Caco-2 (cell line): Measurements from ENCODE around the gene RIMS1. TPM values are rescaled to one million over a fixed set of nuclear protein-coding genes. Genes with fewer than 3 reads are reported as not detected.

Experiments
- BruUV-seq: library from RNA; stranded (reverse); fragments of 400-500 nt; replicated peaks from 2 replicates; lab custom pipeline; 2021; lab: Mats Ljungman, UMichigan
- CTCF ChIA-PET: fragments of 300-600 bp; sonication (Branson Sonifier 250); formaldehyde crosslinking; loops from one replicate; lab custom pipeline; 2022; ENCODE audit warnings: antibody characterized with exemption; lab: Charles Lee
- POLR2A ChIA-PET: fragments of 300-600 bp; sonication (Branson Sonifier 250); formaldehyde crosslinking; loops from one replicate; lab custom pipeline; 2022; ENCODE audit warnings: antibody characterized with exemption; lab: Charles Lee
- DNase-seq, 2 experiments: peaks; one replicate each; pipeline versions ENCODE4 v3.0.0 to v3.0.0-alpha.2; 2020 to 2022
- H3K27me3 ChIP-seq: replicated peaks from 2 replicates; pipeline ENCODE4 v1.6.0; 2011; ENCODE audit warnings: low read length; ENCODE audit not compliant: control insufficient read depth, insufficient read depth
- H3K36me3 ChIP-seq: 2 replicates; pipeline ENCODE4 v1.5.1; 2011; ENCODE audit warnings: low read length; ENCODE audit not compliant: control insufficient read depth, insufficient read depth
- H3K4me1 ChIP-seq: fragments of 250-450 bp; sonication (Bioruptor Pico); 2 replicates; pipeline ENCODE4 v1.5.1; 2020; ENCODE audit warnings: mild to moderate bottlenecking
- H3K4me3 ChIP-seq: 2 replicates; pipeline ENCODE4 v1.5.1; 2011; ENCODE audit warnings: low read depth, mild to moderate bottlenecking, control low read depth, low read length
- H3K9me3 ChIP-seq: fragments of 250-450 bp; sonication (Bioruptor Pico); 2 replicates; pipeline ENCODE4 v1.5.1; 2020; ENCODE audit warnings: mild to moderate bottlenecking, moderate library complexity
- H3K27ac Mint-ChIP-seq: one replicate; pipeline ENCODE4 v1.8.0; 2022; ENCODE audit warnings: mixed read lengths; ENCODE audit not compliant: unreplicated experiment
- H3K27me3 Mint-ChIP-seq: one replicate; pipeline ENCODE4 v1.8.0; 2022; ENCODE audit warnings: mixed read lengths; ENCODE audit not compliant: insufficient read depth, unreplicated experiment
- H3K36me3 Mint-ChIP-seq: one replicate; pipeline ENCODE4 v1.8.0; 2022; ENCODE audit warnings: mild to moderate bottlenecking, mixed read lengths; ENCODE audit not compliant: insufficient read depth, unreplicated experiment
- H3K4me1 Mint-ChIP-seq: one replicate; pipeline ENCODE4 v1.8.0; 2022; ENCODE audit warnings: low read depth, mixed read lengths; ENCODE audit not compliant: unreplicated experiment
- H3K4me3 Mint-ChIP-seq: one replicate; pipeline ENCODE4 v1.8.0; 2022; ENCODE audit warnings: mild to moderate bottlenecking, moderate library complexity, mixed read lengths; ENCODE audit not compliant: unreplicated experiment
- H3K9me3 Mint-ChIP-seq: one replicate; pipeline ENCODE4 v1.8.0; 2022; ENCODE audit warnings: mixed read lengths; ENCODE audit not compliant: unreplicated experiment
- CTCF ChIP-seq, 2 experiments: fragments of 200-600 bp in 1 of 2; IDR thresholded peaks; 1 replicate in 1 of 2; 2 replicates in 1 of 2; pipeline versions ENCODE4 v1.5.1 to v1.8.0; 2011 to 2022; ENCODE audit warnings: antibody characterized with exemption in 1 of 2, control low read depth in 1 of 2, inconsistent platforms in 1 of 2, low read depth in 1 of 2, low read length in 1 of 2, mild to moderate bottlenecking in 1 of 2, moderate library complexity in 1 of 2; ENCODE audit not compliant: insufficient read depth in 1 of 2, severe bottlenecking in 1 of 2, unreplicated experiment in 1 of 2
- intact Hi-C: fragments of 100-400 bp; cut with micrococcal nuclease; formaldehyde crosslinking; loops from one replicate; pipeline ENCODE4 v1.10.0; 2022; ENCODE audit not compliant: unreplicated experiment
- total RNA-seq: library from RNA; stranded (reverse); gene quantifications from 2 replicates; pipeline ENCODE4 v1.2.3, GENCODE V29; 2022

Gene RIMS1
- total RNA-seq, 1 experiment from 2014 or later, result 3.4 TPM

- no peaks in the 10 kb centered on the region for H3K27me3 Mint-ChIP-seq
- H3K4me3 ChIP-seq, result no peak overlapping the region
- TF ChIP-seq CTCF (IDR thresholded peaks at IDR 0.05; ENCODE audit: insufficient read depth in 1 of 2, low read depth in 1 of 2, low read length in 1 of 2, severe bottlenecking in 1 of 2, unreplicated experiment in 1 of 2), result no peak
- H3K9me3 ChIP-seq, result no peaks in the 10 kb centered on the region
- POLR2A ChIA-PET, result no interaction called here
- no peak overlapping the region for H3K27ac Mint-ChIP-seq
- no peaks in the 10 kb centered on the region for H3K4me1 Mint-ChIP-seq
- no TSS peak for BruUV-seq
- no peaks in the 10 kb centered on the region for H3K36me3 Mint-ChIP-seq
- intact Hi-C loops, result no loop called here
- no peaks in the 10 kb centered on the region for H3K9me3 Mint-ChIP-seq
- H3K36me3 ChIP-seq, result no peaks in the 10 kb centered on the region
- CTCF ChIA-PET, result no interaction called here
- H3K27me3 ChIP-seq, result no peaks in the 10 kb centered on the region
- DNase-seq, result no peak
- no peak overlapping the region for H3K4me3 Mint-ChIP-seq
- H3K4me1 ChIP-seq, result no peaks in the 10 kb centered on the region
Measured at GRCh38 chr6:72102561-72102960, 216.2 kb downstream of the RIMS1 start.

- Histone ChIP-seq H3K27me3 (no peaks in the 10 kb centered on the region), H3K4me1 (no peaks in the 10 kb centered on the region), H3K36me3 (no peaks in the 10 kb centered on the region; the same call in 1 of the 2 replicates), H3K4me3 (no peak overlapping the region), H3K9me3 (no peaks in the 10 kb centered on the region)
- DNase-seq, result no peak
- Mint-ChIP-seq H3K27me3 (no peaks in the 10 kb centered on the region), H3K4me3 (no peak overlapping the region), H3K4me1 (no peaks in the 10 kb centered on the region), H3K27ac (no peak overlapping the region), H3K36me3 (no peaks in the 10 kb centered on the region), H3K9me3 (no peaks in the 10 kb centered on the region)
- ChIA-PET CTCF (no interaction called here), POLR2A (no interaction called here)
- no TSS peak for BruUV-seq
- intact Hi-C loops, result no loop called here
- no peak for TF ChIP-seq CTCF (IDR thresholded peaks at IDR 0.05; ENCODE audit: insufficient read depth in 1 of 2, low read depth in 1 of 2, low read length in 1 of 2, severe bottlenecking in 1 of 2, unreplicated experiment in 1 of 2)
Measured at GRCh38 chr6:72111611-72112010, 225.3 kb downstream of the RIMS1 start.

- Histone ChIP-seq H3K36me3 (no peaks in the 10 kb centered on the region), H3K4me3 (no peak overlapping the region), H3K4me1 (no peaks in the 10 kb centered on the region), H3K27me3 (no peaks in the 10 kb centered on the region), H3K9me3 (no peaks in the 10 kb centered on the region)
- BruUV-seq, result no TSS peak
- Mint-ChIP-seq H3K27ac (no peak overlapping the region), H3K4me3 (no peak overlapping the region), H3K27me3 (no peaks in the 10 kb centered on the region), H3K36me3 (no peaks in the 10 kb centered on the region), H3K9me3 (no peaks in the 10 kb centered on the region), H3K4me1 (no peaks in the 10 kb centered on the region)
- TF ChIP-seq CTCF (IDR thresholded peaks at IDR 0.05; ENCODE audit: insufficient read depth in 1 of 2, low read depth in 1 of 2, low read length in 1 of 2, severe bottlenecking in 1 of 2, unreplicated experiment in 1 of 2), result no peak
- ChIA-PET CTCF (no interaction called here), POLR2A (no interaction called here)
- no peak for DNase-seq
- intact Hi-C loops, result no loop called here
Measured at GRCh38 chr6:72130327-72130726, 244.0 kb downstream of the RIMS1 start.
